Measurements from ENCODE around the gene CDKL4.
"Not testable (repeated sequence)": the region's sequence is repeated elsewhere in the genome, so short reads cannot be mapped to it uniquely, and the experiment has no call there.

CDKL4 gene

DNA sequence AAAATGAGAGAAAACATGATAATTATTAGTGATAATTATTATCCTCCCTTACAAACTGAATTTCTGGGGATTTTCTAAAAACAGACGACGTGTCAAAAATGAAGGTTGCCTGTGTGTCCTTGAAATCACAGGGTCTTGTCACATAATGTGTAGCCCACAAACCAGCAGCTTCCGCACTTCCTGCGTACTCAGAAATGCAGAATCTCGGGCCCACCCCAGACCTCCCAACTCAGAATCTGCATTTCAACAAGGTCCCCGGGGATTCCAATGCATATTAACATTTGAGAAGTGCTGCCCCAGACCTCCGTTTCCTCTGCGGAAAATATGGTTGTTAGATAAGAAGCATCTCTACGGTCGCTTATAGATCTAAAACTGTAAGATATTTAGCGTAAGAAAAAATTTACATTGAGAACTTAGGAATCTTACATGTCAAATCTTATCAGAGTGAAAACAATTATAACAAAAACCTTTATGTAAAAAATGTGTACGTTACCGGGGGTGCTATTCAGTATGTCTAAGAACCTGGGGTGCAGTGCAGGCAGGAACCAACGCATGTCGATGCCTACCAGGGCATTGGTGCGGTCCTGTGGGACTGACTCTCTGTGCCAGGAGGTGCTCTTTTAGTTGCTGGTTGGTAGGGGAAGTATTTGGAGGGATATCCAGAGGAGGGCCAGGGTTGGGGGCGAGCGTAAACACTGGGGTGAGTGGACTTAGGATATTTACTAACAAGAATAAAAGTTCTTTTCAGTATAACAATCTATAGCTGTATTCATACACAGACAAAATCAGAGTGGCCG lies 15.2 kb downstream of the CDKL4 start:
- peak; percentile 27 for DNase-seq

DNA sequence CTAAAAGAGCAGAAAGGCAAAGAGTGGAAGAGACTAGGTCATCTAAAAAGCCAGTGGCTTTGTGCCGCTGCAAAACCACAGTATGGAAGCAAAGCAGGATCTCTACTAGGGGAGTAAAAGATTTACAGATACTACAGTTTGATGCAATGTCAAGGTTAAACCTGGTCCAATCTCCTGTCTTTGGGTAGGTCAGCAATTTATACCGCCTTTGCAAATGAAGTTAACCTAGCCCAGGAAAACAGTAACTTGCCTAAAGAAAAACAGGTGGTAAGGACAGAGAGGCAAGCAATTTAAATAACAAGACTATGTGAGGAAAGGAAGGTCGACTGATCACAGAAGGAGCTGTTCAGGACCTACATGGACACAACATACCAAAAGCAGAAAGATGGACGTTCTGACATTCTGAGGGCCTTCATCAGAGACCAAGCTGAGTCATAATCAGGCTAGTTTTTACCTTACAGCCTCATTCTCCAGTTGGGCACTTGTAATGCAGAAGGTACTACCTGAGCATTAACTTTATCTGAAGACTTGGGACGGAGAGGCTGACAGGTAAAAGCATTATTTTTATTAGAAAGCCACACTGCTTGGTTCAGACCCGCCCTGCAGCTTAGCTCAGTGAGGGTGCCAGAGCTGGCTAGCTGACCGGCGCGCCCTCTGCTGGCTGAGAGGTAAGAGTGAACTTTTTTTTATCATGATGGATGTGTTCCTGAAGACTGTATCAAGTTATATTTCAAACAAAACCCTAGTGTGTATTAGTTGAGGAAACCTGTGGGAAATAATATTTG lies 15.9 kb downstream of the CDKL4 start:
- DNase-seq: peak; percentile 85

DNA sequence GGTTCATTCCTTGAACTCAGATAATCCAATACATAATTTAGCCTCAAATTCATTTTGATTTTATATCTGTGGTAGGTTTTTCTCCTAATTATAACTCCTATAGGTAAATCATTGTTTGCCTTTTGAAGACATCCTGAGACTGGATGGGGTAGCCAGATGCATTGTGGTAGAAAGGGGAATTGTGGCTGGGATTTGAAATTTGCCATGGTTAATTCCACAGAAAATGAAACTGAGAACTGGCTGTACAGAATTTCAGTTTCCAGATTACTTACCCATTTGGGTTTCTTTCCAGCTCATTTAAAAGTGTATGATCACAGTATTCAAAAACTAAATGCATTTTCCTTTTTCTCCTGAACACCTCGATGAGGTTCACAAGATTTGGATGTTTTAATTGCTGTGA lies 18.2 kb downstream of the CDKL4 start:
- no peak for DNase-seq

DNA sequence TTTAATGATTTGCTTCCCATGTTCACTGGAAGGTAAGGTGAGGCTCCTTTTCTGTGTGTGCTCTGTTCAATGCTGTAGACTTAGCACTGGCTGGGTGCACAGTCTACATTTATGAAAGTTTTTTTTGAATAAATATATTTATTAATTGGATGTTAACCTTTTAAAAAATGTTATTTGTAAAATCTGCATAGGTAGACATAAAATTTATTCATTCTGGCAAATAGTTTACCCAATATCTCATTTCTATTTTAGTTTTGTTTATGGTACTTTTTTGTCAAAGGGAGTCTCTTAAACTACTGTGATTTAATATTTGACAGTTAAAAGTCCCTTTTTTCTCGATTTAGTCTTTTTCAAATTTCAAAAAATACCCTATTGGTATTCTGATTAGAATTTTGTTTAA lies 19.9 kb downstream of the CDKL4 start:
- DNase-seq: no peak

DNA sequence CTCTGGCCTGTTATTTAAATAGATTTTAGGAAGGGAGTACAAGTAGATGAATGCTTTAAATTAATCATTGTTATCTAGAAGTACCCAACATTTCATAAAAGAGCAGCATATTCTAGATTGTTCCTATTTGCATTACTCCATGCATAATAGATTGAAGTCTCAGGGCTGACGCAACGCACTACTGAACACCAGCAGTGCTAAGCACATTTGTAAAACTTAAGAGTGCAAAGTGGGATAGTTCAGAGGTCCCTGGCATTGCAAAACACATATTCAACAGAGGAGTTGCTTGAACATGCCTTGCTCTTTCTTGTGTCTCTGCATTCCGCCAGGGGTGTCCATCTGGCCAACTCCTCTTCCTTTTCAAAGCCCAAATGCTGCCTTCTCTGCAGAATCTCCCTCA lies 22.3 kb downstream of the CDKL4 start:
- no peak for DNase-seq

DNA sequence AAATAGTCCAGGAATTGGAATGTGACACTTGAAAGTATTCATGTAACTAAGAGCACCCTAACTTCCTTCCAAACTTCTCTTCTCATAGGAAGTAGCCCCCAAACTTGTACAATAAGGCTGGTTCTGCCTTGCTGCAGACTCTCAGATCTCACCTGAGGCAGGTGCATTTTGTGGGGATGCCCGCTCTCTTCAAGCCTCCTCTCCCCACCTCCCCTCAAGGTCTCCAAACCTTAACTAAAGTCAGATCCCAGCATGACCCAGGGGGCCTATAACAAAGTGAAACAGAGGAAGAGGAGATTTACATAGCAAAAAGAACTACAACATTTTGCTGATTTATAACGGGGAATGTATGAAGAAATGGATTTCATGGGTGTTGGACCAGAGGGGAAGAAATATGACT lies 23.6 kb downstream of the CDKL4 start:
- DNase-seq: no peak

DNA sequence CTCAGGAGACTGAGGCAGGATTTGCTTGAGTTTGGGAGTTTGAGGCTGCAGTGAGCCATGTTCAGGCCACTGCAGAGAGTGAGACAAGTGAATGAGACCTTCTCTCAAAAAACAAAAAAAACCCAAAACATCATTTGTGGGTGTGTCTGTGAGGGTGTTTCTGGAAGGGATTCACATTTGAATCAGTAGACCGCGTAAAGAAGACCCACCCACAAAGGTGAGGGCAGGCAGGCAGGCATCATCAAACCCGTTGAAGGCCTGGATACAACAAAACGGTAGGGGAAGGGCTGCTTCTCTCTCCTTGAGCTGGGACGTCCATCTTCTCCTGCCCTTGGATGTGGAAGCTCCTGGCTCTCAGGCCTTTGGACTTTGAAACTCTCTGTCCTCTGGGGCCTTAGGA lies 25.4 kb downstream of the CDKL4 start:
- DNase-seq: no peak

DNA sequence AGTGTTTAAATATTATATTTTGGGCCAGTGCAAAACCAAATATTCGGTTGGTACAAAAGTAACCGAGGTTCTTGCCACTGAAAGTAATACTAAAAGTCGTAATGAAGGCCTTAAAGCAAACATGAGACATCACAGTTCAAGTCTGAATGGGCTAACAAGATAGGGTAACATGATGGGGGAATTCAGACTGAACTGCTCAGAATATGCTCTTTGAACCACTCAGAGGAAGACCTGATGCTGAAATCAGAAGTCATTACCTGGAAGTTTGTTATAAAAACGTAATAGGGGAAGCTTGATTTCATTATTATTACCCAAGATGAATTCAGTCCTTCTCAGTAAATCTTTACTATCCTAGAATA lies 26.6 kb downstream of the CDKL4 start:
- DNase-seq: no peak

DNA sequence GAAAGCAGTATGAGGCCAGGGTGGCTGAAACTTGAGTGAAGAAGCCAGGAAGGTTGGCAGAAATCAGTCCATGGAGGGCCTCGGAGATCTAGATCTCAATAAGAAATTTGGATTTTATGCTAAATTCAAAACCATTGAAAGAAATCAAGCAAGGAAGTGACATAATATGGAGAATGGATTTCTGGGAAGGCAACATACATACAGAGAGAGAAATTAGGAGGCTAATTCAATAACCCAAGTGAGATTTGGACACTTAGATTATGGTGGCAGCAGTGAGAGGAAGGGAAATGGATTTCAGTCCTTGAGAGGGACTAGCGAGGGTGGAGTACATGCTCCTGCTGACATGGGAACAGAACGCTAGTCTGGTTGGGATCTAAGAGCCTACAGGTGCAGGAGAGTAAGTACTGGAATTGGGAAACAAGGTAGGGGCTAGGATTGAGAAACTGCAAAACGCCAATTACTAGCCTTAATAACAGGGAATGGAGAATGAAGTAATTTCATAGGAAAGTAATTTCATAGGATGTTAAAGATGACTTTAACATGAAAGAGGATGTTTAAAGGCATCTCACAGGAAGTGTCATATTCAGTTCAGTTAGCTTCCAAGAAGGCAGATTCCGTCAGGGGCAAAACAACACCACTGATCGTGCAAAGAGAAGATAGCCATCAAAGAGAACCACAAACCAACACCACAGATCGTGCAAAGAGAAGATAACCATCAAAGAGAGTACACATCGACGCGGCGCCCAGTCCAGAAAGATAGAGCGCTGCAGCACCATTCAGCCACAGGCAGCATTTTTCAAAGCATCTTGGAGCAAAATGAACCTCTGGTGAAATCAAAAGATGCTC lies 27.2 kb downstream of the CDKL4 start:
- DNase-seq: no peak

DNA sequence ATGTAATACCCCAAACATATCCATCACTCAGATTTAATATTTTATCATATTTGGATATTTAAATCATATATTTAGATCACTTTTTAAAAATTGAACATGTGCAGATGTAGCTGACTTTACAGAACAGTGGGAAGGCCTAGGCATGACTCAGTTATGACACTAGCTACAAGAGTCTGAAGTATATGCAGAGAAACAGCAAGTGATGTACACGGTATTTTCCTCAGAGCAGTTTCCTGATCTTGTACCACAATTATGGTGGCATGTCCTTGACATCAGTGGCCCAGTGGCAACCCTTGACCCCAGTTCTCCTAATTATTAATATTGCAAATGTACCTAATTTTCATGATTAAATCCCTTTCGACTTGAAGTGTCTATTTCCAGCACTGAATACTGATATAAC lies 28.2 kb downstream of the CDKL4 start:
- no peak for DNase-seq

DNA sequence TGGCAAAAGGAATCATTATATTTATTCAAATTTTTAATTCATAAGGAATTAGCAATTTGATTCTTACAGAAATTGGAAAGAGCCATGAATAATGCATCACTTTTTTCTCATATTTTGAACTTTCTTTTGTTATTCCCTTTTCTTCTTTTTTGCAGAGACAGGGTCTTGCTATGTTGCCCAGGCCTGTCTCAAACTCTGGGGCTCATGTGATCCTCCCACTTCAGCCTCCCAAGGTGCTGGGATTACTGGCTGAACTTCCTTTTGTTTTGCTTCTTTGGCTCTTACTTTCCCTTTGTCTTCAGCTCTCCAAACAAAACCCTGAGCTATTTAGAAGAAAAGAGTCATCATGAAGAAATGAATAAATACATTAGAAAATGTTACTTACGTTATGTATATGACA lies 30.8 kb downstream of the CDKL4 start:
- DNase-seq: no peak

DNA sequence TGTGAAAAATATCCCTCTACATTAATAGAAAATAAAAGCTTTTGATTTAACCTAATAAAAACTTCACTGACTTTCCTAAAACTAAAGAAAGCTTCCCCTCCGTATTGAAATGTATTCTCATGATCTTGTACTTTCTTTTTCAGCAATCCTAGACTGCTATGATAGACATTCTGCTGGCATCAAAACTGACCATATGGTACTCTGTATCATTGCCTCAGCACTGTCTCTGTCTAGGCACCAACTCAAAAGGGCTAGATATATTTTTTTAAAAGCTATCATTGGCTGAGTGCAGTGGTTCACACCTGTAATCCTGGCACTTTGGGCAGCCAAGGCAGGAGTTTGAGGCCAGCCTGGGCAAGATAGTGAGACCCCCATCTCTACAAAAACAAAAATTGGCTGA lies 32.9 kb downstream of the CDKL4 start:
- no peak for DNase-seq

DNA sequence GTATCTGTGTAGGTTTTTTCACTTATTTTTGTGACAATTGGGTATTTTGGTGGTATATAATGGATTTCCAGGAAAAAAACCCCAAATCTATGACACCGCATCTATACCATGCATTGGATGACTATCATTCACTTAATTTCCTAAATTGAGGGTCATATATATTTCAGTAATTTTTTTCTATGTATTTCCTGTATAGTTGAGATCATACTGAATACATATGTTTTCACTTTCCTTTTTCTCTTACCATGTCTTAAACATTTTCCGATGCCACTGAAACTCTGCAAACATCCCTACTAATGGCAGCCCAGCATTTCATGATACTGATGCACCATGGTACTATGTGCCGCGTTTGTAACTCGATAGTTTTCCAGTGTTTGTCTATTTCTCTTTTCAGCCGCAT lies 40.4 kb downstream of the CDKL4 start:
- no peak for DNase-seq

DNA sequence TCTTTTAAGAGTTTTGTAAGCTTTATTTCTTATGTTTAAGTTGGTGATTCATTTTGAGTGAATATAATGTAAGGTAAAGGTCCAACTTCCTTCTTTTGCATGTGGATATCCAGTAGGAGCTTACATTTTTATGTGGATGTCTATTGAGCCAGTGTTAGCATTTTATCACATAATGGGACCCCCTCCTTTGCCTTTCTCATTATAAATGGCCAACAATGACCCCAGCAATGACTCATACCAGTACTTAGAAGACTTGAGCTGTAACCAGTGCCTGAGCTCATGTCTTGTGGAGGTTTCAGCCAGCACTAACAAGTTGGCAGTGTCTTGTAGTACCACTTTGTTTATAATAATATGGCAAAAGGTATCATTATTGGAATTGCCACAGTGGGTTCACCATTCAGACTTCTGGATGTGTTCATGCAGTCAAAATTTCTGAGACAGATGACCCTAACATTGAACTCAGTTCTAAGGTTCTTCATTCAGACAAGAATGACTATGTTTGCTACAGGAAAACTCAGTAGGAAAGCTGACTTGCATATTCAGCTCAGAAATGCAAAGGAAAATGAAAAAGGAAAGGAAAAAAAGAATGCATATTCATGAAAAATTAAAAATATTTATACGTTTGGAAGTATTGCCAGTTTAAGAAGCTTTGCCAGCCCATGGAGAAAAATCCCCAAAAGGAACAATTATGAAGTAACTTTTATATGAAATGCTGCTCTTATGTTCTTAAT lies 41.0 kb downstream of the CDKL4 start:
- no peak for DNase-seq

DNA sequence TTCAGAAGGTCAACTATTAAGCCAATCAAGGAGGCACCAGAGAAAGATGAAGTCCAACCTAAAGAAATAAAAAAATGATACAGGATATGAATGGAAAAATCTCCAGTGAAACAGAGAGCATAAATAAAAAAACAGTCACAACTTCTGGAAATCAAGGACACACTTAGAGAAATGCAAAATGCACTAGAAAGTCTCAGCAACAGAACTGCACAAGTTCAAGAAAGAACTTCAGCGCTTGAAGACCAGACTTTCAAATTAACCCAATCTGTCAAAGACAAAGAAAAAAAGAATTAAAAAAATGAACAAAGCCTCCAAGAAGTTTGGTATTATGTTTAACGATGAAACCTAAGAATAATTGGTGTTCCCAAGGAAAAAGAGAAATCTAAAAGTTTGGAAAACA lies 46.8 kb downstream of the CDKL4 start:
- DNase-seq: not testable (repeated sequence)

DNA sequence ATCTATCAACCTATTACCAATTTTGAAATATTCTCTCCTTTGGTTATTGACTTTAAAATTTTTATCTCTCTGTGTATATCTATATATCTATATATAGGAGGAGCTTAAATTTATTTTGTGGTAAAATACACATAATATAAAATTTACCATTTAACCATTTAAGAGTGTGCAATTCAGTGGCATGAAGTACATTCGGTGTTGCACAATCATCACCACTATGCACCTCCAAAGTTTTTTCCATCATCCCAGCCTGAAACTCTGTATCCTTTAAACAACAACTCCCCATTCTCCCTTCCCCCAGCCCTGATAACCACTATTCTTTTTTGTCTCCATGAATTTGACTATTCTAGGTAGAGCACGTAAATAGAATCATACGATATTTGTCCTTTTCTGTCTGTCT lies 49.1 kb downstream of the CDKL4 start:
- DNase-seq: no peak

DNA sequence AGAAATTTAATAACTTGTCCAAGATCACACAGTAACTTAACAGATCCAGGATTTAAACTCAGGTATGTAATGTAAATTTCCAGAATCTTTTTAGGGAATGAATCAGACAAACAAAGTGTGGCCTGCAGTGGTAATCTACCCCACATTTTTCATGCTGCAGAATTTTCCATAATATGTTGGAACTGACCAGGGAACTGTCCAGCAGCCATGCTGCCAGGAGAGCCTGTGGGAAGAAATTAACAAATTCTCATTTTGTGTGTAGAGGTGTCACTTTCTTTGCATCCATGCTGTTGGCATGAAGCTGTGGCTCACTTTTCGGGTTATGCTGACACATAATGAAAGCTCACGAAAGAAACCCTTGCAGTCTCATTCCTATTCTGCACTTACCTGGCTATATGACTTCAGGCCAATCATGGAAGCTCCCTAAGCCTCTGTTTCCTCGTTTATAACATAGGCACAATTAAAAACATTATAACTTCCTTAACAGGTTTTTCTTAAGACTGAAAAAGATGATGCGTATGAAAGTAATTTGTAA lies 54.7 kb downstream of the CDKL4 start:
- no peak for DNase-seq

DNA sequence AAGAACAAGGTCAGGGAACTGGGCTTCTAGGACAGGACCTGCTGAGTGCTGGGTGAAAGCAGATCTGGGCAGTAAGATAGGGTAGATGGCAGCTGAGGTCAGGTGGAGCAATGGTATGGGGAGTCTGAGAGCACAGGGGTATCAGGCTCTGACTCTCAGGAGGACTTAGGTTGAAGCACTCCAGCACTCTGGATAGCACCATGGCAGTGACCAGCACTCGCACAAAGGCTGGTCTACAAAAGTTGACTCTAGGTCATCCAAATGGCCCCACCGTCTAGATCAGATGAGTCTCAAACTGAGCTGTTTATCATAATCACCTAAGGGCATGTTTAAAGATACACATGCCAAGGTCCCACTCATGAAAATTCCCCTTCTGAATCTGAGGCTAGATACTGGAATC lies 60.1 kb downstream of the CDKL4 start:
- no peak for DNase-seq

DNA sequence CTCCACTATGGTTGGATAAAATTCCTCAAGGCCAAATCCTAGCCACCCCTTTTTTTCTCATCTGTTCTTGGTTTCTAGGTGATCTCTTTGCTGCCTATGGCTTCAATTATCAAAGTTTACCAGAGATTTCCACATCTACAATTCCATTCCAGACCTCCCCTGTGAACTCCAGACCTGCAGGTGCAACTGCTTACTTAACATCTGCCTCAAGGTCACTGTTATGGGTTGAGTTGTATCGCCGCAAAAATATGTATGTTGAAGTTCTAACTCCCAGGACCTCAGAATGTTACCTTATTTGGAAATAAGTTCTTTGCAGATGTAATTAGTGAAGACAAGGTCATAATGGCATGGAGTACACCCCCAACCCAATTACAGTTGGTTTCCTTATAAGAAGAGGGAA lies 62.5 kb downstream of the CDKL4 start:
- DNase-seq: no peak

DNA sequence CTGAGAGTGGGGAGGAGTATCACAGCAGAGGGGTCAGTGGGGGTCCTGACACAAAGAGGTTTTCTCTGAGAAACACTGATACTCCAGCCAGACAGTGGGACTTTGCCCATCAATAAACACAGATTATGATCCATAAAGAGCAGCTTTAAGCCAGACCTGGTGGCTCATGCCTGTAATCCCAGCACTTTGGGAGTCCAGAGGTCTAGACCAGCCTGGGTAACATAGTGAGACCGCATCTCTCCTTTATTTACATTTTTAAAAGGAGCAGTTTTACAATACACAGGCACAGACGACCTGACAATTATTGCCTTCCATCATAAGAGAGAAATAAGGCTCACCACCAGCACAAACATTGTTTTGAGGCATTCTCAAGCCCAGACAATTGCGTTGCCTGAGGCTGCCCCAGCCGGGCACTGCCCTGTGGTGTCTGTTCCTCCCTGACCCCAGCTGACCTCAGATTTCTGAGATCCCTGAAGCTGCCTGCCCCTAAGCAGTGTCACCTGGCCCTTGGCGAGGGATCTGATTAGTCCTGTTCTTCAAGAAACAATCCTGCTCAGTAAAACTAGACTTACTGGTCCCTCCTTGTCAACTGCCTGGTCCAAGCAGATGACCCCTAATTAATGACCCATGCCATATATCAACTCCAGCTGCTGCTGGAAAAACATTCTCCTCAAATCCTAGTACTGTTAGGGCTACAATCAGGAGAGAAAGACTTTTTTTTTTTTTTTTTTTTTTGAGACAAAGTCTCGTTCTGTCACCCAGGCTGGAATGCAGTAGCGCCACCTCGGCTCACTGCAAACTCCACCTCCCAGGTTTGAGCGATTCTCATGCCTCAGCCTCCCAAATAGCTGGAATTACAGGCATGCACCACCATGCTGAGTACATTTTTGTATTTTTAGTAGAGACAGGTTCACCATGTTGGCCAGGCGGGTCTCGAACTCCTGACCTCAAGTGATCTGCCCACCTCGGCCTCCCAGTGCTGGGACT lies 63.5 kb downstream of the CDKL4 start:
- no peak for DNase-seq

DNA sequence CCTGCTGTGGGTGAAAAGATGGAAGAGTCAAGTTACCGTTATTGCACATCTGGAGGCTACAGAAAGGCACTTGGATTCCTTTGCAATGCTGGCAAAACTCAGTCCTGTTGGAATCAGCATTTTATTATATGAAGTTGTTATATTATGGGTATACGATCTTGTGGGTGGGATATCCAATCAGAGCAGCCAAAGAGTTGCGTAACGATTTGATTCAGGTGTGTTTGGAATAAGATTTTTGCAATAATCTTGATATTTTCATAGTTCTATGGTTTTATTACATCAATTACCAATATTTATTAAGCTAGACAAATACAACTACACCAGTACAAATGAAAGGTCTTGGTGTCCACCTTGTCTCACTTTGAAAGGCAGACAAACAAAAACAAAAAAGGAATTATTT lies 65.0 kb downstream of the CDKL4 start:
- DNase-seq: no peak
